DOHH2 (cell line): Measurements from ENCODE around the gene MYZAP.

Experiments
- CTCF ChIP-seq: fragments of 200-600 bp; sonication (generic); IDR thresholded peaks from one replicate; pipeline ENCODE4 v1.5.1; 2014; ENCODE audit warnings: antibody characterized with exemption, mild to moderate bottlenecking, low read depth, low read length; ENCODE audit not compliant: poor library complexity, severe bottlenecking
- EZH2phosphoT487 ChIP-seq: fragments of 200-600 bp; sonication (generic); IDR thresholded peaks from 2 replicates; pipeline ENCODE4 v1.6.1; 2017; ENCODE audit warnings: borderline replicate concordance, mild to moderate bottlenecking, antibody characterized with exemption, low read length, moderate library complexity, mixed read lengths

GRCh38 chr15:57599296-57599810 is 7.6 kb downstream of the MYZAP start:
- TF ChIP-seq CTCF (no peak), EZH2phosphoT487 (no peak)
